AG10803 (cell line): ENCODE results near the gene RTCA.

Source experiments
- DNase-seq: peaks from one replicate; pipeline ENCODE4 v3.0.0; 2010; ENCODE audit warnings: low read depth
- H3K4me3 ChIP-seq: 2 replicates; pipeline ENCODE4 v1.5.1; 2011; ENCODE audit warnings: mild to moderate bottlenecking, low read length, control low read depth
- TF ChIP-seq, protein P1 (sequence below): conservative IDR thresholded peaks from 2 replicates; pipeline ENCODE4 v1.5.1; 2011; ENCODE audit warnings: mild to moderate bottlenecking, low read length, control low read depth, inconsistent platforms

Gene RTCA

DNA sequence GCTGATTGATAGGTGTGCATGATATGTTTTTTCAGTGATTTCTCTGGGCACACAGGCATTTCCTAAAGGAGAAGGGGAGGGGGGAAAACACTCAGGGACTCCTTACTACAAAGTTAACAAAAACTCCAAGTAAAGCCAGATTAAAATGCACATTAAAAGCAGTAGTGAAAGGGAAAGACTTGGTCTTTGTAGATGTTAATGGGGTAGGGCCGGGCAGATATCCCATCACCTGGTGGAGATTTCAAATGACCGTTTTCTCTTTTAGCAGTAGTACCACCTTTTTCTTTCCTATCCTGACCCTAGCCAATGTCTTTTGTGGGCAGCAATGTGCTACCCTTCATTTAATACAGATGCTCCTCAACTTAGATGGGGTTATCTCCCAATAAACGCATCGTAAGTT lies 32.5 kb downstream of the RTCA start:
- TF ChIP-seq, protein P1, sequence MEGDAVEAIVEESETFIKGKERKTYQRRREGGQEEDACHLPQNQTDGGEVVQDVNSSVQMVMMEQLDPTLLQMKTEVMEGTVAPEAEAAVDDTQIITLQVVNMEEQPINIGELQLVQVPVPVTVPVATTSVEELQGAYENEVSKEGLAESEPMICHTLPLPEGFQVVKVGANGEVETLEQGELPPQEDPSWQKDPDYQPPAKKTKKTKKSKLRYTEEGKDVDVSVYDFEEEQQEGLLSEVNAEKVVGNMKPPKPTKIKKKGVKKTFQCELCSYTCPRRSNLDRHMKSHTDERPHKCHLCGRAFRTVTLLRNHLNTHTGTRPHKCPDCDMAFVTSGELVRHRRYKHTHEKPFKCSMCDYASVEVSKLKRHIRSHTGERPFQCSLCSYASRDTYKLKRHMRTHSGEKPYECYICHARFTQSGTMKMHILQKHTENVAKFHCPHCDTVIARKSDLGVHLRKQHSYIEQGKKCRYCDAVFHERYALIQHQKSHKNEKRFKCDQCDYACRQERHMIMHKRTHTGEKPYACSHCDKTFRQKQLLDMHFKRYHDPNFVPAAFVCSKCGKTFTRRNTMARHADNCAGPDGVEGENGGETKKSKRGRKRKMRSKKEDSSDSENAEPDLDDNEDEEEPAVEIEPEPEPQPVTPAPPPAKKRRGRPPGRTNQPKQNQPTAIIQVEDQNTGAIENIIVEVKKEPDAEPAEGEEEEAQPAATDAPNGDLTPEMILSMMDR, result no peak
- no peak overlapping the region for H3K4me3 ChIP-seq
- no peak for DNase-seq

DNA sequence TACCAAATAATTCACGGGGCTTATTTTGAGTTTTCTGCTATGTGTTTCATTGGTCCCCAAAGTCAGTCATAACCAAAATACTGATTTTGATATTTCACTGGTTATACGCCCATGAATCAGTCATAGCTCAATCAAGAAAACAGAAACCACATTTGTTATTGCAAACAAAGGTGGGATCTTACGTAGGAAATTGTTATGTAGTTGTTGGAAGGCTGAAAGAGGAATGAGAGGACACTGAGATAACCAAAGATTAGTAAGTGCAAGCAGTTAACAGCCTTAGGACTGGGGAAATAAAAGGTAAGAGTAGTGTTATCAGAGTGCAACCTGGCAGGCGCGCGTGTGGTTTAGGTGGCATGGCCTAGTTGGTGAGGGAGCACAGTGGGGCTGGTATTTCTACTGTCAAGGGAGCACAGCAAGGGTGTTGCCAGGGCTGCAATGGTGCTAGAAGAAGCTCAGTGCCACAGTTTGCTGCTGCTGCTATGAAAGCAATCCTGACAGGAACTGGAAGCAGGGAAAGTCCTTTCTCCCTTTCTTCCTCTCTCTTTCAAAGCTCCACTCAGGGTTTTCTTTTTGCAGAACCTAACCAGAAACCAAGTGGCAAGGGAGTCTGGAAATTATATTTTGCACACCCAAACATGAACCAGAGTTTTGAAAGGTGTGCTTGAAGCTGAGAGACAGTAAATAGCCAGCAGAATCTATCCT lies 33.7 kb downstream of the RTCA start:
- TF ChIP-seq, protein P1, result no peak
- H3K4me3 ChIP-seq, result no peak overlapping the region
- no peak for DNase-seq

DNA sequence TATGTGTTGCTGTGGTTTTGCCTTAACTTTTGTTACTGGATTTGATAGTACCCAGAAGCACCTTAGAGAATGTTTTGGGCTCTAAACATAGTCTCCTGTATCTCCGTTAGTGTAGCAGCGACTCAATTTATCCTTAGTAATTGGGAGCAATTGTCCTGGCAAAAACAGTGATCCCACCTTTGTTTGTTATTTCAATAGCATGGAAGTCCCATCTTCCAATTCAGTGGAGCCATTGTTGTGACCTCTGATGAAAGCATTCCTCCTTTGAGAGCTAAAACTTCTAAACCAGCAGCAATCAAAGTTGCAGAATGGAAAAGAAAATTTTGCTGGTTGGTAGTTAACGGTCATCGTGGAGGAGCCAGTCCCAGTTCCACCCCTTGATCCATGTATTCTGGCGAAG lies 34.7 kb downstream of the RTCA start:
- H3K4me3 ChIP-seq, result no peak overlapping the region
- TF ChIP-seq, protein P1, result no peak
- DNase-seq, result no peak

DNA sequence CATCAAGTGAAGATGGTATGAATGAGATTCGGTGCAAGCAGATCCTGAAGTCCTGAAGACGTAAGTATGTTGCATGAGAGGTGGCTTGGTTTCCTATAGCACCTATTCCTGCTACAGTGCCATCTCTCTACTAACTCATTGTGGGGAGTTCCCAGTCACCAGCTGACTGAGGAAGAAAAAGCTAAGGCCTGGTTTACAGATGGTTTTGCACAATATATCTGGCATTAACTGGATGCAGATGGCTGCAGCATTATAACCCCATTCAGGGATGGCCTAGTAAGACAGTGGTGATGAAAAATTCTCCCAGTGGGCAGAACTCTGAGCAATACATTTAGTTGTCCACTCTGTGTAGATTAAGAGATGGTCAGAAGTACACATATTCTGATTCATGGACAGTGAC lies 36.7 kb downstream of the RTCA start:
- no peak overlapping the region for H3K4me3 ChIP-seq
- DNase-seq, result peak; percentile 73
- TF ChIP-seq, protein P1, result no peak

DNA sequence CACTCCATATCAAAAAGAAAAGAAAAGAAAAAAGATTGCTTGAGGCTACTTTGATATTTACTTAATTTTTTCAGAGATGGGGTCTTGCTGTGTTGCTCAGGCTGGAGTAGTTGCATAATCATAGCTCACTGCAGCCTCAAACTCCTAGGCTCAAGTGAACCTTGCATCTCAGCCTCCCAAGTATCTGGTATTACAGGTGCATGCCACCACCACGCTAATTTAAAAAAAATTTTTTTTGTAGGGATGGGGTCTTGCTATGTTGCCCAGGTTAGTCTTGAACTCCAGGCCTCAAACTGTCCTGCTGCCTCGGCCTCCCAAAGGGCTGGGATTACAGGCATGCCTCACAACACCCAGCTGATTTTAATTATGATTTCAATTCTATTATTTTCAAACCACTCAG lies 38.2 kb downstream of the RTCA start:
- H3K4me3 ChIP-seq, result no peak overlapping the region
- DNase-seq, result no peak
- TF ChIP-seq, protein P1, result no peak

DNA sequence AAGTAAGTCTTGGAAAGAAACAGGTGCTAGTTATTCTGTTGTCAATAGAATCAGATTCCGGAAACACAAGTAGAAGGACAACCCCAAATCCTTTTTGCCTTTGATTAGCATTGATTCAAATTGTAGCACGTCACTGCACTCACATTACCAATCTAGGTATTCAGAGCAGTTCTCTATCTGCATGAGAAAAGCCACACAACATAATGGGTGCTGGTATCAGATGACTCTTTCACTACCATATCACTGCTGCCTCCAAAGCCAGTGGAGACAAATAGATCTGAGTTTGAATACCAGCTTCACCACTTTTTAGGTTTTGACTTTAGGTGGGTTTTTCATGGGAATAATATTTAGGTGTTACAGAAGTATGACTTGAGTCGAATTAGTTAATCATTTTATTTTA lies 38.9 kb downstream of the RTCA start:
- TF ChIP-seq, protein P1, result no peak
- DNase-seq, result no peak
- H3K4me3 ChIP-seq, result no peak overlapping the region

DNA sequence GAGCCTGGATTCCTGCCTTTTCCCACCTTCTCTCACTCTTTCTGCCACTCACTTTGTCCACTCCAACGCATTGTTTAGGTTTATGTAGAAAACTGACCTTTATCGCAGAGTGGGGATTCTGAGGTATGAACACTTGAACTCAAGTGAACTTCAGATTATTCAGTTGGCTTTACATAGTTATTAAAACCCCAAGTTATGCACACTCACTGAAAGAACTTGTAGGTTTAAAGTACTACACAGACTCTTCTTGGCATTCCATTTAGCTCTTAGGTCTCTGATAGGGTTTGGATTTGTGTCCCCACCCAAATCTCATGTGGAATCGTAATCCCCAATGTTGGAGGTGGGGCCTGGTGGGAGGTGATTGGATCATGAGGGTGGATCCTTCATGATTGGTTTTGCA lies 39.9 kb downstream of the RTCA start:
- TF ChIP-seq, protein P1, result no peak
- DNase-seq, result no peak
- H3K4me3 ChIP-seq, result no peak overlapping the region
